Endothelial cell of umbilical vein (primary cell): ENCODE measurements around the gene PDE7B. TPM values are rescaled to one million over a fixed set of nuclear protein-coding genes. Genes with fewer than 3 reads are reported as not detected.

Experiments used
- BruUV-seq: library from RNA; stranded (reverse); fragments of 400-500 nt; replicated peaks from 2 replicates; lab custom pipeline; 2021; lab: Mats Ljungman, UMichigan
- CTCF ChIA-PET: fragments of 300-600, 350-600 bp; sonication (Branson Sonifier 250); formaldehyde crosslinking; loops from one replicate; lab custom pipeline; 2021; ENCODE audit warnings: antibody characterized with exemption, inconsistent platforms; lab: Charles Lee
- POLR2A ChIA-PET: fragments of 300-600, 350-600 bp; sonication (Branson Sonifier 250); formaldehyde crosslinking; loops from one replicate; lab custom pipeline; 2021; ENCODE audit warnings: antibody characterized with exemption, inconsistent platforms; lab: Charles Lee
- DNase-seq: peaks from one replicate; pipeline ENCODE4 v3.0.0-alpha.2; 2011; ENCODE audit warnings: low read depth, low spot score
- FAIRE-seq: peaks from 2 replicates; lab custom pipeline; 2011; peaks lifted over from hg19 to GRCh38; lab: Jason Lieb, UNC
- H2AFZ ChIP-seq: 2 replicates; pipeline ENCODE4 v1.6.0; 2012; ENCODE audit warnings: low read depth, low read length, control low read depth, inconsistent platforms
- H3K27ac ChIP-seq: 2 replicates; pipeline ENCODE4 v1.5.1; 2011; ENCODE audit warnings: low read depth, mild to moderate bottlenecking, control low read depth, low read length, moderate library complexity; ENCODE audit not compliant: insufficient read depth
- H3K27me3 ChIP-seq, 2 experiments: 2 replicates each; pipeline versions ENCODE4 v1.6.0 to v1.6.1; 2011; ENCODE audit warnings: low read length in 2 of 2, mixed read lengths in 1 of 2; ENCODE audit not compliant: control insufficient read depth in 2 of 2, insufficient read depth in 2 of 2
- H3K36me3 ChIP-seq, 2 experiments: 2 replicates in 1 of 2; 3 replicates in 1 of 2; pipeline ENCODE4 v1.5.1; 2011; ENCODE audit warnings: low read length in 2 of 2, mild to moderate bottlenecking in 1 of 2, moderate library complexity in 1 of 2; ENCODE audit not compliant: control insufficient read depth in 2 of 2, insufficient read depth in 2 of 2; ENCODE audit errors: extremely low read depth in 1 of 2
- H3K4me1 ChIP-seq: 3 replicates; pipeline ENCODE4 v1.5.1; 2011; ENCODE audit warnings: mild to moderate bottlenecking, low read length; ENCODE audit not compliant: control insufficient read depth, insufficient read depth; ENCODE audit errors: extremely low read depth
- H3K4me2 ChIP-seq: 2 replicates; pipeline ENCODE4 v1.6.1; 2011; ENCODE audit warnings: low read length, control low read depth, mixed read lengths; ENCODE audit not compliant: insufficient read depth
- H3K4me3 ChIP-seq, 3 experiments: fragments of 200-600 bp in 1 of 3; sonication (generic), shearing (Covaris generic) in 1 of 3; replicated peaks in 1 of 3; 2 replicates each; pipeline ENCODE4 v1.5.1; 2011 to 2016; ENCODE audit warnings: control low read depth in 3 of 3, low read length in 3 of 3, mild to moderate bottlenecking in 2 of 3, inconsistent platforms in 1 of 3, low read depth in 1 of 3, moderate library complexity in 1 of 3; ENCODE audit not compliant: insufficient read depth in 1 of 3
- H3K79me2 ChIP-seq: 2 replicates; pipeline ENCODE4 v1.6.0; 2012; ENCODE audit warnings: low read length, inconsistent platforms; ENCODE audit not compliant: control insufficient read depth, insufficient read depth
- H3K9ac ChIP-seq: replicated peaks from 2 replicates; pipeline ENCODE3; 2011; ENCODE audit warnings: low read length, control low read depth; ENCODE audit not compliant: insufficient read depth; ENCODE audit errors: extremely low read depth
- H3K9me1 ChIP-seq: replicated peaks from 3 replicates; pipeline ENCODE4 v1.6.0; 2011; ENCODE audit warnings: mild to moderate bottlenecking, low read length; ENCODE audit not compliant: control insufficient read depth, insufficient read depth; ENCODE audit errors: extremely low read depth
- H3K9me3 ChIP-seq: replicated peaks from 2 replicates; pipeline ENCODE4 v1.5.1; 2012; ENCODE audit warnings: low read length, inconsistent platforms; ENCODE audit not compliant: control insufficient read depth, insufficient read depth
- H4K20me1 ChIP-seq: replicated peaks from 2 replicates; pipeline ENCODE3; 2011; ENCODE audit warnings: mild to moderate bottlenecking, low read length; ENCODE audit not compliant: control insufficient read depth, insufficient read depth; ENCODE audit errors: extremely low read depth
- EZH2 ChIP-seq: IDR thresholded peaks from 2 replicates; pipeline ENCODE4 v1.6.1; 2012; ENCODE audit warnings: borderline replicate concordance, low read depth, mild to moderate bottlenecking, moderate library complexity, low read length, inconsistent platforms; ENCODE audit not compliant: severe bottlenecking
- FOS ChIP-seq: IDR thresholded peaks from 2 replicates; pipeline ENCODE4 v1.6.1; 2011; ENCODE audit warnings: mild to moderate bottlenecking, low read length, moderate library complexity, borderline replicate concordance; ENCODE audit not compliant: insufficient read depth
- GATA2 ChIP-seq: IDR thresholded peaks from 2 replicates; pipeline ENCODE4 v1.7.0; 2011; ENCODE audit warnings: low read depth, mild to moderate bottlenecking, moderate library complexity, mixed read lengths, low read length; ENCODE audit not compliant: insufficient read length, insufficient read depth
- JUN ChIP-seq: IDR thresholded peaks from 2 replicates; pipeline ENCODE4 v1.6.1; 2011; ENCODE audit warnings: borderline replicate concordance, low read depth; ENCODE audit not compliant: insufficient read length, insufficient read depth
- MAX ChIP-seq: IDR thresholded peaks from 2 replicates; pipeline ENCODE4 v1.6.1; 2011; ENCODE audit not compliant: insufficient read depth, insufficient read length
- MYC ChIP-seq: IDR thresholded peaks from one replicate; pipeline ENCODE4 v1.6.1; 2011; ENCODE audit warnings: mild to moderate bottlenecking, low read depth, low read length
- POLR2A ChIP-seq: IDR thresholded peaks from 2 replicates; pipeline ENCODE4 v1.6.1; 2012; ENCODE audit warnings: low read depth, mild to moderate bottlenecking, control low read depth, low read length
- POLR2AphosphoS5 ChIP-seq: IDR thresholded peaks from 2 replicates; pipeline ENCODE4 v1.6.1; 2012; ENCODE audit warnings: low read depth, mild to moderate bottlenecking, control low read depth, low read length, moderate library complexity; ENCODE audit not compliant: insufficient read depth
- dilution Hi-C: fragments of 300-500 bp; cut with MboI; formaldehyde crosslinking; loops from one replicate; pipeline ENCODE4 v1.15.0; 2019; ENCODE audit warnings: low sequenced_read_pairs; ENCODE audit not compliant: extremely low pct_ligation_motif_present
- intact Hi-C: fragments of 100-400 bp; cut with micrococcal nuclease; formaldehyde crosslinking; loops from one replicate; pipeline ENCODE4 v1.10.0; 2022
- polyA plus RNA-seq, 4 experiments: library from polyadenylated mRNA; depleted of rRNA in 3 of 4; stranded (reverse) in 3 of 4; unstranded in 1 of 4; fragments of >200 nt; gene quantifications; 2 replicates each; pipeline versions ENCODE4 v1.2.1 to v1.2.3, GENCODE V29; 2011 to 2012; ENCODE audit warnings: missing spikeins in 1 of 4
- total RNA-seq: library from RNA; stranded (reverse); gene quantifications from 2 replicates; pipeline ENCODE4 v1.2.3, GENCODE V29; 2021
- TF ChIP-seq, protein P1 (sequence below), 2 donors: IDR thresholded peaks; 1 replicate in 1 of 2; 2 replicates in 1 of 2; pipeline ENCODE4 v1.5.1; 2011; ENCODE audit warnings: low read length in 2 of 2, mild to moderate bottlenecking in 2 of 2, moderate library complexity in 2 of 2, control low read depth in 1 of 2, inconsistent platforms in 1 of 2, low read depth in 1 of 2; ENCODE audit not compliant: insufficient read depth in 1 of 2; ENCODE audit errors: extremely low read depth in 1 of 2

Gene PDE7B
- total and polyA plus RNA-seq, 2 donors (not counting 3 experiments of a cell fraction or from before 2014, with no cell fraction given) = 20.6 to 25.1 TPM

DNA sequence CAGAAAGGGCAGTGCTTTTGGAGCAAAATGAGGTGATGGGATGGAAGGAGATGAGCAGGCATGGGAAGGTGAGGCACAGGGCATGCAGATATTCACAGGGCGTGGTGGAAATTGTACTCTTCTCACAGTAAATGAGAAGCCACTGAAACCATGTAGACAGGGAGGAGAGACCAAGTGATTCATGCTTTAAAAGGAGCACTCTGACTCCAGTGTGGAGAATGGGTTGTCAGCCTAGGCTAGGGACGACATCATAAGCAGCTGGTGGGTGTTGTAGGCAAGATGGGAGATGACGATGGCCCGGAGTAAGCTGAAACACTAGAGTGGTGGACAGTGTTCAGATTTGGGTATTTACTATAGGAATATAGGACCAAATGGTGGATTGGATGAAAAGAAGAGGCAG is 18.4 kb downstream of the PDE7B start:
- no peaks in the 10 kb centered on the region for H3K79me2 ChIP-seq
- no peak overlapping the region for H3K4me3 ChIP-seq
- BruUV-seq = no TSS peak
- dilution Hi-C loops (no loop called here), intact Hi-C loops (no loop called here)
- peaks cover 12% of the 10 kb centered on the region for H3K4me1 ChIP-seq
- ChIA-PET POLR2A (no interaction called here), CTCF (interaction anchor here (2.2 kb wide), 1 partner anchor 36 kb away, joined by 6 read pairs; no protein-coding TSS in a partner anchor)
- TF ChIP-seq POLR2AphosphoS5 = no peak
- no peak for TF ChIP-seq JUN
- no peak for TF ChIP-seq MAX
- no peak for TF ChIP-seq EZH2
- TF ChIP-seq POLR2A = no peak
- TF ChIP-seq FOS = no peak
- TF ChIP-seq, protein P1, sequence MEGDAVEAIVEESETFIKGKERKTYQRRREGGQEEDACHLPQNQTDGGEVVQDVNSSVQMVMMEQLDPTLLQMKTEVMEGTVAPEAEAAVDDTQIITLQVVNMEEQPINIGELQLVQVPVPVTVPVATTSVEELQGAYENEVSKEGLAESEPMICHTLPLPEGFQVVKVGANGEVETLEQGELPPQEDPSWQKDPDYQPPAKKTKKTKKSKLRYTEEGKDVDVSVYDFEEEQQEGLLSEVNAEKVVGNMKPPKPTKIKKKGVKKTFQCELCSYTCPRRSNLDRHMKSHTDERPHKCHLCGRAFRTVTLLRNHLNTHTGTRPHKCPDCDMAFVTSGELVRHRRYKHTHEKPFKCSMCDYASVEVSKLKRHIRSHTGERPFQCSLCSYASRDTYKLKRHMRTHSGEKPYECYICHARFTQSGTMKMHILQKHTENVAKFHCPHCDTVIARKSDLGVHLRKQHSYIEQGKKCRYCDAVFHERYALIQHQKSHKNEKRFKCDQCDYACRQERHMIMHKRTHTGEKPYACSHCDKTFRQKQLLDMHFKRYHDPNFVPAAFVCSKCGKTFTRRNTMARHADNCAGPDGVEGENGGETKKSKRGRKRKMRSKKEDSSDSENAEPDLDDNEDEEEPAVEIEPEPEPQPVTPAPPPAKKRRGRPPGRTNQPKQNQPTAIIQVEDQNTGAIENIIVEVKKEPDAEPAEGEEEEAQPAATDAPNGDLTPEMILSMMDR (IDR thresholded peaks at IDR 0.05; ENCODE audit: extremely low read depth in 1 of 2, insufficient read depth in 1 of 2, low read depth in 1 of 2, low read length in 2 of 2) = no peak
- TF ChIP-seq GATA2 = no peak
- no peak for TF ChIP-seq MYC
- DNase-seq = no peak
- no peaks in the 10 kb centered on the region for H3K27me3 ChIP-seq
- H3K9me3 ChIP-seq = no peaks in the 10 kb centered on the region
- no peak overlapping the region for H3K9ac ChIP-seq
- H3K4me2 ChIP-seq = no peak overlapping the region
- no peaks in the 10 kb centered on the region for H3K9me1 ChIP-seq
- no peak for FAIRE-seq
- H3K27ac ChIP-seq = no peak overlapping the region
- no peaks in the 10 kb centered on the region for H3K36me3 ChIP-seq
- no peaks in the 10 kb centered on the region for H4K20me1 ChIP-seq
- no peak overlapping the region for H2AFZ ChIP-seq
